Endothelial cell of umbilical vein (primary cell): Measurements from ENCODE around the gene GP9. TPM values are rescaled to one million over a fixed set of nuclear protein-coding genes. Genes with fewer than 3 reads are reported as not detected.

Experiments used
- BruUV-seq: library from RNA; stranded (reverse); fragments of 400-500 nt; replicated peaks from 2 replicates; lab custom pipeline; 2021; lab: Mats Ljungman, UMichigan
- CTCF ChIA-PET: fragments of 300-600, 350-600 bp; sonication (Branson Sonifier 250); formaldehyde crosslinking; loops from one replicate; lab custom pipeline; 2021; ENCODE audit warnings: antibody characterized with exemption, inconsistent platforms; lab: Charles Lee
- POLR2A ChIA-PET: fragments of 300-600, 350-600 bp; sonication (Branson Sonifier 250); formaldehyde crosslinking; loops from one replicate; lab custom pipeline; 2021; ENCODE audit warnings: antibody characterized with exemption, inconsistent platforms; lab: Charles Lee
- DNase-seq: peaks from one replicate; pipeline ENCODE4 v3.0.0-alpha.2; 2011; ENCODE audit warnings: low read depth, low spot score
- FAIRE-seq: peaks from 2 replicates; lab custom pipeline; 2011; peaks lifted over from hg19 to GRCh38; lab: Jason Lieb, UNC
- H2AFZ ChIP-seq: 2 replicates; pipeline ENCODE4 v1.6.0; 2012; ENCODE audit warnings: low read depth, low read length, control low read depth, inconsistent platforms
- H3K27ac ChIP-seq: 2 replicates; pipeline ENCODE4 v1.5.1; 2011; ENCODE audit warnings: low read depth, mild to moderate bottlenecking, control low read depth, low read length, moderate library complexity; ENCODE audit not compliant: insufficient read depth
- H3K27me3 ChIP-seq, 2 experiments: 2 replicates each; pipeline versions ENCODE4 v1.6.0 to v1.6.1; 2011; ENCODE audit warnings: low read length in 2 of 2, mixed read lengths in 1 of 2; ENCODE audit not compliant: control insufficient read depth in 2 of 2, insufficient read depth in 2 of 2
- H3K36me3 ChIP-seq, 2 experiments: 2 replicates in 1 of 2; 3 replicates in 1 of 2; pipeline ENCODE4 v1.5.1; 2011; ENCODE audit warnings: low read length in 2 of 2, mild to moderate bottlenecking in 1 of 2, moderate library complexity in 1 of 2; ENCODE audit not compliant: control insufficient read depth in 2 of 2, insufficient read depth in 2 of 2; ENCODE audit errors: extremely low read depth in 1 of 2
- H3K4me1 ChIP-seq: 3 replicates; pipeline ENCODE4 v1.5.1; 2011; ENCODE audit warnings: mild to moderate bottlenecking, low read length; ENCODE audit not compliant: control insufficient read depth, insufficient read depth; ENCODE audit errors: extremely low read depth
- H3K4me2 ChIP-seq: 2 replicates; pipeline ENCODE4 v1.6.1; 2011; ENCODE audit warnings: low read length, control low read depth, mixed read lengths; ENCODE audit not compliant: insufficient read depth
- H3K4me3 ChIP-seq, 3 experiments: fragments of 200-600 bp in 1 of 3; sonication (generic), shearing (Covaris generic) in 1 of 3; replicated peaks in 1 of 3; 2 replicates each; pipeline ENCODE4 v1.5.1; 2011 to 2016; ENCODE audit warnings: control low read depth in 3 of 3, low read length in 3 of 3, mild to moderate bottlenecking in 2 of 3, inconsistent platforms in 1 of 3, low read depth in 1 of 3, moderate library complexity in 1 of 3; ENCODE audit not compliant: insufficient read depth in 1 of 3
- H3K79me2 ChIP-seq: 2 replicates; pipeline ENCODE4 v1.6.0; 2012; ENCODE audit warnings: low read length, inconsistent platforms; ENCODE audit not compliant: control insufficient read depth, insufficient read depth
- H3K9ac ChIP-seq: replicated peaks from 2 replicates; pipeline ENCODE3; 2011; ENCODE audit warnings: low read length, control low read depth; ENCODE audit not compliant: insufficient read depth; ENCODE audit errors: extremely low read depth
- H3K9me1 ChIP-seq: replicated peaks from 3 replicates; pipeline ENCODE4 v1.6.0; 2011; ENCODE audit warnings: mild to moderate bottlenecking, low read length; ENCODE audit not compliant: control insufficient read depth, insufficient read depth; ENCODE audit errors: extremely low read depth
- H3K9me3 ChIP-seq: replicated peaks from 2 replicates; pipeline ENCODE4 v1.5.1; 2012; ENCODE audit warnings: low read length, inconsistent platforms; ENCODE audit not compliant: control insufficient read depth, insufficient read depth
- H4K20me1 ChIP-seq: replicated peaks from 2 replicates; pipeline ENCODE3; 2011; ENCODE audit warnings: mild to moderate bottlenecking, low read length; ENCODE audit not compliant: control insufficient read depth, insufficient read depth; ENCODE audit errors: extremely low read depth
- EZH2 ChIP-seq: IDR thresholded peaks from 2 replicates; pipeline ENCODE4 v1.6.1; 2012; ENCODE audit warnings: borderline replicate concordance, low read depth, mild to moderate bottlenecking, moderate library complexity, low read length, inconsistent platforms; ENCODE audit not compliant: severe bottlenecking
- FOS ChIP-seq: IDR thresholded peaks from 2 replicates; pipeline ENCODE4 v1.6.1; 2011; ENCODE audit warnings: mild to moderate bottlenecking, low read length, moderate library complexity, borderline replicate concordance; ENCODE audit not compliant: insufficient read depth
- GATA2 ChIP-seq: IDR thresholded peaks from 2 replicates; pipeline ENCODE4 v1.7.0; 2011; ENCODE audit warnings: low read depth, mild to moderate bottlenecking, moderate library complexity, mixed read lengths, low read length; ENCODE audit not compliant: insufficient read length, insufficient read depth
- JUN ChIP-seq: IDR thresholded peaks from 2 replicates; pipeline ENCODE4 v1.6.1; 2011; ENCODE audit warnings: borderline replicate concordance, low read depth; ENCODE audit not compliant: insufficient read length, insufficient read depth
- MYC ChIP-seq: IDR thresholded peaks from one replicate; pipeline ENCODE4 v1.6.1; 2011; ENCODE audit warnings: mild to moderate bottlenecking, low read depth, low read length
- POLR2A ChIP-seq: IDR thresholded peaks from 2 replicates; pipeline ENCODE4 v1.6.1; 2012; ENCODE audit warnings: low read depth, mild to moderate bottlenecking, control low read depth, low read length
- POLR2AphosphoS5 ChIP-seq: IDR thresholded peaks from 2 replicates; pipeline ENCODE4 v1.6.1; 2012; ENCODE audit warnings: low read depth, mild to moderate bottlenecking, control low read depth, low read length, moderate library complexity; ENCODE audit not compliant: insufficient read depth
- dilution Hi-C: fragments of 300-500 bp; cut with MboI; formaldehyde crosslinking; loops from one replicate; pipeline ENCODE4 v1.15.0; 2019; ENCODE audit warnings: low sequenced_read_pairs; ENCODE audit not compliant: extremely low pct_ligation_motif_present
- intact Hi-C: fragments of 100-400 bp; cut with micrococcal nuclease; formaldehyde crosslinking; loops from one replicate; pipeline ENCODE4 v1.10.0; 2022
- polyA plus RNA-seq, 4 experiments: library from polyadenylated mRNA; depleted of rRNA in 3 of 4; stranded (reverse) in 3 of 4; unstranded in 1 of 4; fragments of >200 nt; gene quantifications; 2 replicates each; pipeline versions ENCODE4 v1.2.1 to v1.2.3, GENCODE V29; 2011 to 2012; ENCODE audit warnings: missing spikeins in 1 of 4
- total RNA-seq: library from RNA; stranded (reverse); gene quantifications from 2 replicates; pipeline ENCODE4 v1.2.3, GENCODE V29; 2021
- TF ChIP-seq, protein P1 (sequence below): IDR thresholded peaks from 2 replicates; pipeline ENCODE4 v1.6.1; 2011; ENCODE audit not compliant: insufficient read depth, insufficient read length
- TF ChIP-seq, protein P2 (sequence below), 2 donors: IDR thresholded peaks; 1 replicate in 1 of 2; 2 replicates in 1 of 2; pipeline ENCODE4 v1.5.1; 2011; ENCODE audit warnings: low read length in 2 of 2, mild to moderate bottlenecking in 2 of 2, moderate library complexity in 2 of 2, control low read depth in 1 of 2, inconsistent platforms in 1 of 2, low read depth in 1 of 2; ENCODE audit not compliant: insufficient read depth in 1 of 2; ENCODE audit errors: extremely low read depth in 1 of 2

GP9 gene
- total and polyA plus RNA-seq, 2 donors (not counting 3 experiments of a cell fraction or from before 2014, with no cell fraction given): not detected

DNA sequence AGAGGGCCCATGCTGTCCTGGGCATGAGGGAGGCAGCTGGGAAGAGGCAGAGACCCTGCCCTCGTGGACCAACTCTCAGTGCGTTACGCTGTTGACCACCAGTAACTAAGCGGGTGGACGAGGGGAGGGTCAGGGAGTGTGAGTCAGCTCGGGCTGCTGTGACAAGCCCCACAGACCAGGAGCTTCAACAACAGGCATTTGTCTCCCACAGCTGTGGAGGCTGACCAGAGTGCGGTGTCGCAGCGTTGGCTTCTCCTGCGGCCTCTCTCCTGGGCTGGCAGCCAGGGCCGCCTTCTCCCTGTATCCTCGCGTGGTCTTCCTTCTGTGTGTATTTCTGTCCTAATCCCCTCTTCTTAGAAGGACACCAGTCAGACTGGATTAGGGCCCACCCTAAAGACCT, 46.4 kb upstream of the GP9 start:
- ChIA-PET CTCF (interaction anchor here (1.3 to 4.7 kb wide), 5 partner anchors 9 to 44 kb away, joined by 4 to 49 read pairs (median 12); partner anchors contain the start of gene CFAP92), POLR2A (no interaction called here)
- no peak for FAIRE-seq
- Histone ChIP-seq H3K9ac (no peak overlapping the region), H3K27ac (no peak overlapping the region), H3K4me1 (peaks cover 33% of the 10 kb centered on the region), H3K9me3 (no peaks in the 10 kb centered on the region), H4K20me1 (no peaks in the 10 kb centered on the region), H3K4me3 (no peak overlapping the region), H2AFZ (no peak overlapping the region), H3K9me1 (no peaks in the 10 kb centered on the region), H3K36me3 (no peaks in the 10 kb centered on the region), H3K4me2 (no peak overlapping the region), H3K79me2 (no peaks in the 10 kb centered on the region), H3K27me3 (no peaks in the 10 kb centered on the region)
- TF ChIP-seq POLR2A: no peak
- TF ChIP-seq EZH2: no peak
- TF ChIP-seq, protein P1, sequence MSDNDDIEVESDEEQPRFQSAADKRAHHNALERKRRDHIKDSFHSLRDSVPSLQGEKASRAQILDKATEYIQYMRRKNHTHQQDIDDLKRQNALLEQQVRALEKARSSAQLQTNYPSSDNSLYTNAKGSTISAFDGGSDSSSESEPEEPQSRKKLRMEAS: no peak
- no peak for TF ChIP-seq POLR2AphosphoS5
- TF ChIP-seq FOS: no peak
- no peak for TF ChIP-seq MYC
- no peak for TF ChIP-seq JUN
- TF ChIP-seq, protein P2, sequence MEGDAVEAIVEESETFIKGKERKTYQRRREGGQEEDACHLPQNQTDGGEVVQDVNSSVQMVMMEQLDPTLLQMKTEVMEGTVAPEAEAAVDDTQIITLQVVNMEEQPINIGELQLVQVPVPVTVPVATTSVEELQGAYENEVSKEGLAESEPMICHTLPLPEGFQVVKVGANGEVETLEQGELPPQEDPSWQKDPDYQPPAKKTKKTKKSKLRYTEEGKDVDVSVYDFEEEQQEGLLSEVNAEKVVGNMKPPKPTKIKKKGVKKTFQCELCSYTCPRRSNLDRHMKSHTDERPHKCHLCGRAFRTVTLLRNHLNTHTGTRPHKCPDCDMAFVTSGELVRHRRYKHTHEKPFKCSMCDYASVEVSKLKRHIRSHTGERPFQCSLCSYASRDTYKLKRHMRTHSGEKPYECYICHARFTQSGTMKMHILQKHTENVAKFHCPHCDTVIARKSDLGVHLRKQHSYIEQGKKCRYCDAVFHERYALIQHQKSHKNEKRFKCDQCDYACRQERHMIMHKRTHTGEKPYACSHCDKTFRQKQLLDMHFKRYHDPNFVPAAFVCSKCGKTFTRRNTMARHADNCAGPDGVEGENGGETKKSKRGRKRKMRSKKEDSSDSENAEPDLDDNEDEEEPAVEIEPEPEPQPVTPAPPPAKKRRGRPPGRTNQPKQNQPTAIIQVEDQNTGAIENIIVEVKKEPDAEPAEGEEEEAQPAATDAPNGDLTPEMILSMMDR (IDR thresholded peaks at IDR 0.05; ENCODE audit: extremely low read depth in 1 of 2, insufficient read depth in 1 of 2, low read depth in 1 of 2, low read length in 2 of 2): no peak
- no peak for TF ChIP-seq GATA2
- intact Hi-C loops: loop anchor here (2.0 kb wide), 1 partner anchor 13 kb away; the partner anchor contains the start of gene EFCC1
- dilution Hi-C loops: no loop called here
- no TSS peak for BruUV-seq
- DNase-seq: peak; percentile 15
